H9 (cell line): ENCODE data around the gene TBX3. TPM values are rescaled to one million over a fixed set of nuclear protein-coding genes. Genes with fewer than 3 reads are reported as not detected.
A peak's percentile ranks its signal among the peaks of the same experiment; 100 is the strongest.

Source experiments
- DNase-seq: peaks from one replicate; pipeline ENCODE4 v3.0.0-alpha.2; 2017
- H2AFZ ChIP-seq: one replicate; pipeline ENCODE4 v1.6.1; 2013; ENCODE audit warnings: mild to moderate bottlenecking, low read length, control low read depth, moderate library complexity
- H2AK5ac ChIP-seq: 2 replicates; pipeline ENCODE4 v1.6.1; 2013; ENCODE audit warnings: low read length, control low read depth, mixed read lengths; ENCODE audit not compliant: insufficient read length
- H2BK120ac ChIP-seq: one replicate; pipeline ENCODE4 v1.6.1; 2013; ENCODE audit warnings: low read depth, mild to moderate bottlenecking, low read length, control low read depth, inconsistent platforms; ENCODE audit not compliant: poor library complexity, severe bottlenecking
- H2BK12ac ChIP-seq: 2 replicates; pipeline ENCODE4 v1.6.1; 2013; ENCODE audit warnings: low read length, control low read depth, mixed read lengths, low read depth; ENCODE audit not compliant: insufficient read length
- H2BK15ac ChIP-seq: 2 replicates; pipeline ENCODE4 v1.6.1; 2013; ENCODE audit warnings: low read depth, low read length, control low read depth
- H2BK20ac ChIP-seq: one replicate; pipeline ENCODE4 v1.6.1; 2013; ENCODE audit warnings: low read depth, mild to moderate bottlenecking, low read length, control low read depth, inconsistent platforms; ENCODE audit not compliant: poor library complexity, severe bottlenecking
- H2BK5ac ChIP-seq: 2 replicates; pipeline ENCODE4 v1.6.1; 2013; ENCODE audit warnings: low read length, control low read depth, mixed read lengths; ENCODE audit not compliant: insufficient read length
- H3K14ac ChIP-seq: 2 replicates; pipeline ENCODE4 v1.6.1; 2013; ENCODE audit warnings: low read length, control low read depth; ENCODE audit not compliant: insufficient read depth
- H3K18ac ChIP-seq: 2 replicates; pipeline ENCODE4 v1.6.1; 2013; ENCODE audit warnings: low read depth, mild to moderate bottlenecking, mixed read lengths, low read length, control low read depth; ENCODE audit not compliant: insufficient read length
- H3K23ac ChIP-seq: 2 replicates; pipeline ENCODE4 v1.6.1; 2013; ENCODE audit warnings: low read length, control low read depth, mixed read lengths, low read depth; ENCODE audit not compliant: insufficient read length
- H3K23me2 ChIP-seq: 2 replicates; pipeline ENCODE4 v1.6.1; 2013; ENCODE audit warnings: low read depth, mild to moderate bottlenecking, mixed read lengths, low read length, control low read depth; ENCODE audit not compliant: insufficient read length, poor library complexity, severe bottlenecking
- H3K27ac ChIP-seq: 2 replicates; pipeline ENCODE4 v1.5.1; 2013; ENCODE audit warnings: low read length, control low read depth, mixed read lengths, low read depth; ENCODE audit not compliant: insufficient read length
- H3K27me3 ChIP-seq: 2 replicates; pipeline ENCODE4 v1.6.1; 2013; ENCODE audit warnings: low read length, control low read depth, inconsistent platforms; ENCODE audit not compliant: insufficient read depth
- H3K4ac ChIP-seq: 2 replicates; pipeline ENCODE4 v1.6.1; 2013; ENCODE audit warnings: low read depth, mild to moderate bottlenecking, control low read depth, inconsistent platforms, low read length, moderate library complexity
- H3K4me1 ChIP-seq: 2 replicates; pipeline ENCODE4 v1.6.1; 2013; ENCODE audit warnings: low read length, control low read depth, inconsistent platforms; ENCODE audit not compliant: insufficient read depth
- H3K4me2 ChIP-seq: 2 replicates; pipeline ENCODE4 v1.6.1; 2013; ENCODE audit warnings: low read length, control low read depth, mixed read lengths; ENCODE audit not compliant: insufficient read length, insufficient read depth
- H3K56ac ChIP-seq: 2 replicates; pipeline ENCODE4 v1.6.1; 2013; ENCODE audit warnings: low read depth, mild to moderate bottlenecking, mixed read lengths, low read length, control low read depth; ENCODE audit not compliant: insufficient read length
- H3K79me1 ChIP-seq: 2 replicates; pipeline ENCODE4 v1.6.1; 2013; ENCODE audit warnings: low read depth, mild to moderate bottlenecking, moderate library complexity, low read length, control low read depth, inconsistent platforms; ENCODE audit not compliant: insufficient read depth, poor library complexity, severe bottlenecking
- H3K79me2 ChIP-seq: 2 replicates; pipeline ENCODE4 v1.6.1; 2013; ENCODE audit warnings: low read length, control low read depth, inconsistent platforms; ENCODE audit not compliant: insufficient read depth
- H3K9ac ChIP-seq: 2 replicates; pipeline ENCODE4 v1.6.1; 2013; ENCODE audit warnings: low read length, control low read depth, mixed read lengths; ENCODE audit not compliant: insufficient read length; ENCODE audit errors: extremely low read depth
- H3K9me3 ChIP-seq: one replicate; pipeline ENCODE4 v1.6.1; 2013; ENCODE audit warnings: low read depth, low read length, inconsistent platforms; ENCODE audit not compliant: control insufficient read depth
- H3T11ph ChIP-seq: one replicate; pipeline ENCODE4 v1.6.1; 2013; ENCODE audit warnings: mild to moderate bottlenecking, low read length, control low read depth, inconsistent platforms
- H4K20me1 ChIP-seq: one replicate; pipeline ENCODE4 v1.6.1; 2013; ENCODE audit not compliant: control insufficient read depth, insufficient read length, insufficient read depth
- H4K5ac ChIP-seq: 2 replicates; pipeline ENCODE4 v1.6.1; 2013; ENCODE audit warnings: low read depth, mild to moderate bottlenecking, mixed read lengths, low read length, control low read depth; ENCODE audit not compliant: insufficient read length
- H4K8ac ChIP-seq: replicated peaks from 2 replicates; pipeline ENCODE4 v1.6.1; 2013; ENCODE audit warnings: low read length, control low read depth, mixed read lengths, low read depth; ENCODE audit not compliant: insufficient read length
- H4K91ac ChIP-seq: 2 replicates; pipeline ENCODE4 v1.6.1; 2013; ENCODE audit warnings: low read depth, mild to moderate bottlenecking, moderate library complexity, mixed read lengths, low read length, control low read depth; ENCODE audit not compliant: insufficient read length
- H3K27ac Mint-ChIP-seq, 3 experiments: 2 replicates in 2 of 3; 3 replicates in 1 of 3; pipeline ENCODE4 v1.8.0; 2020 to 2021; ENCODE audit warnings: mixed read lengths in 3 of 3, mild to moderate bottlenecking in 1 of 3, moderate library complexity in 1 of 3
- H3K27me3 Mint-ChIP-seq: 2 replicates; pipeline ENCODE4 v1.8.0; 2021; ENCODE audit warnings: low read depth, mild to moderate bottlenecking, moderate library complexity, mixed read lengths
- H3K36me3 Mint-ChIP-seq, 3 experiments: 2 replicates in 2 of 3; 3 replicates in 1 of 3; pipeline ENCODE4 v1.8.0; 2020 to 2021; ENCODE audit warnings: low read depth in 3 of 3, mixed read lengths in 3 of 3; ENCODE audit not compliant: insufficient read depth in 1 of 3
- H3K4me1 Mint-ChIP-seq, 2 experiments: 2 replicates each; pipeline ENCODE4 v1.8.0; 2020; ENCODE audit warnings: mixed read lengths in 2 of 2
- H3K4me3 Mint-ChIP-seq, 2 experiments: 2 replicates in 1 of 2; 3 replicates in 1 of 2; pipeline ENCODE4 v1.8.0; 2020 to 2021; ENCODE audit warnings: mild to moderate bottlenecking in 2 of 2, mixed read lengths in 2 of 2, moderate library complexity in 1 of 2
- H3K9me3 Mint-ChIP-seq, 2 experiments: 2 replicates in 1 of 2; 3 replicates in 1 of 2; pipeline ENCODE4 v1.8.0; 2020; ENCODE audit warnings: mild to moderate bottlenecking in 2 of 2, mixed read lengths in 2 of 2, moderate library complexity in 1 of 2
- whole genome bisulfite sequencing: extraction: QIAGEN DNeasy Blood & Tissue Kit; methylation state at CpG from one replicate; pipeline ENCODE4 v1.1.7; 2013; ENCODE audit warnings: missing lambda C conversion rate, low lambda C conversion rate, mixed read lengths; ENCODE audit not compliant: insufficient read length; ENCODE audit errors: extremely low coverage; 5-methylcytosine and 5-hydroxymethylcytosine counted together
- total RNA-seq: library from RNA; stranded (reverse); gene quantifications from 2 replicates; pipeline ENCODE4 v1.2.1, GENCODE V29; 2021
- TF ChIP-seq, protein P1 (sequence below): fragments of 200-600 bp; sonication (generic); conservative IDR thresholded peaks from 3 replicates; pipeline ENCODE4 v1.8.0; 2021; ENCODE audit warnings: antibody characterized with exemption, mild to moderate bottlenecking

Gene TBX3
- total RNA-seq, 1 experiment from 2014 or later, result 0.04 TPM

DNA sequence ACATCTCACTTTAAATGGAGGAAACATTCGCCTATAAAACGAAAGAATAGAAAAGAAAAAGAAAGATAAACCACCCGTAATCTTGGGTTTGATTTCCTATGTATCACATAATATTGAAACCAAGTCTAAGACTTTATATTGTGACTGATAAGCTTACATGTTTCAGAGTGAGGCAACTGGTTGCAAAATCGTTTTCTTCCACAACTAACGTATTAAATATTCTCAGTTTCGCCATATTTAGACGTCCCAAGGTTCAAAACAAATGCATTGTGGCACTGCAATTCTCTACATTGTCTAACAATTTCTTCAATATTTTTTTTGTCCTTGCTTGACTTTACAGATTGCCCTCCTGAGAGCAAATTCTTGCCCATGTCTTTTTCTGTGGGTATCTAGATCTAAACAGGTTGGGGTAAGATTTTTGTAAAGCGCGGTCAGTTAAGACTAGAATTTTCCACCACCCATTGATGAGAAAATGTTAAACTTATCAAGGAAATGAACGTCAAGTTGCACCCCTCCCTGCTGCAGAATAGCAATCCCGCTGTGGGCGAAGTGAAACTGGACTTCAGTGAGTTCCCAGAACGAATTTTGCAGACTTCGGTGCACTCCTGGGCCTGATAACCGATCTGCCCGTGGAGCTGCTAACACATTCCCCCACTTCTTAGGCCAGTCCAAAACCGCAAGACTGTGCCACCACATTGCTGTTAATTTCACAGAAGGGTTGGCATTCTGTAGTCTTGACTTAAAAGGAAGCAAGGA, 2.7 kb downstream of the TBX3 start:
- H3K4me2 ChIP-seq, result no peak overlapping the region
- H4K20me1 ChIP-seq, result no peaks in the 10 kb centered on the region
- no peak overlapping the region for H2AFZ ChIP-seq
- no peak overlapping the region for H2AK5ac ChIP-seq
- Mint-ChIP-seq H3K36me3 (no peaks in the 10 kb centered on the region), H3K9me3 (peaks cover 2 to 12% of the 10 kb centered on the region in 2 experiments; a peak in 3 of 5 replicates), H3K27me3 (peaks cover 99% of the 10 kb centered on the region), H3K27ac (no peak overlapping the region), H3K4me3 (no peak overlapping the region), H3K4me1 (peaks cover 48 to 57% of the 10 kb centered on the region in 2 experiments)
- no peak overlapping the region for H4K5ac ChIP-seq
- H3K23me2 ChIP-seq, result peaks cover 16% of the 10 kb centered on the region
- H2BK12ac ChIP-seq, result no peak overlapping the region
- H2BK5ac ChIP-seq, result no peak overlapping the region
- H3K9ac ChIP-seq, result no peak overlapping the region
- no peak overlapping the region for H3K4ac ChIP-seq
- H3K23ac ChIP-seq, result no peak overlapping the region
- no peaks in the 10 kb centered on the region for H3K9me3 ChIP-seq
- no peak overlapping the region for H3T11ph ChIP-seq
- H3K27me3 ChIP-seq, result peaks cover 87% of the 10 kb centered on the region
- TF ChIP-seq, protein P1, sequence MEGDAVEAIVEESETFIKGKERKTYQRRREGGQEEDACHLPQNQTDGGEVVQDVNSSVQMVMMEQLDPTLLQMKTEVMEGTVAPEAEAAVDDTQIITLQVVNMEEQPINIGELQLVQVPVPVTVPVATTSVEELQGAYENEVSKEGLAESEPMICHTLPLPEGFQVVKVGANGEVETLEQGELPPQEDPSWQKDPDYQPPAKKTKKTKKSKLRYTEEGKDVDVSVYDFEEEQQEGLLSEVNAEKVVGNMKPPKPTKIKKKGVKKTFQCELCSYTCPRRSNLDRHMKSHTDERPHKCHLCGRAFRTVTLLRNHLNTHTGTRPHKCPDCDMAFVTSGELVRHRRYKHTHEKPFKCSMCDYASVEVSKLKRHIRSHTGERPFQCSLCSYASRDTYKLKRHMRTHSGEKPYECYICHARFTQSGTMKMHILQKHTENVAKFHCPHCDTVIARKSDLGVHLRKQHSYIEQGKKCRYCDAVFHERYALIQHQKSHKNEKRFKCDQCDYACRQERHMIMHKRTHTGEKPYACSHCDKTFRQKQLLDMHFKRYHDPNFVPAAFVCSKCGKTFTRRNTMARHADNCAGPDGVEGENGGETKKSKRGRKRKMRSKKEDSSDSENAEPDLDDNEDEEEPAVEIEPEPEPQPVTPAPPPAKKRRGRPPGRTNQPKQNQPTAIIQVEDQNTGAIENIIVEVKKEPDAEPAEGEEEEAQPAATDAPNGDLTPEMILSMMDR, result no peak
- H3K79me1 ChIP-seq, result no peaks in the 10 kb centered on the region
- H4K8ac ChIP-seq, result no peak overlapping the region
- H2BK120ac ChIP-seq, result no peak overlapping the region
- peak; percentile 38 for DNase-seq
- no peak overlapping the region for H3K56ac ChIP-seq
- H3K27ac ChIP-seq, result no peak overlapping the region
- no peak overlapping the region for H3K18ac ChIP-seq
- H3K79me2 ChIP-seq, result no peaks in the 10 kb centered on the region
- no peak overlapping the region for H4K91ac ChIP-seq
- peaks cover 6% of the 10 kb centered on the region for H3K4me1 ChIP-seq
- no peak overlapping the region for H3K14ac ChIP-seq
- H2BK15ac ChIP-seq, result no peak overlapping the region
- WGBS, result no CpG with 5 or more reads among the region's 17 CpGs
- H2BK20ac ChIP-seq, result no peak overlapping the region
